ENCODE results near the gene SBF2.

The SBF2 gene

DNA sequence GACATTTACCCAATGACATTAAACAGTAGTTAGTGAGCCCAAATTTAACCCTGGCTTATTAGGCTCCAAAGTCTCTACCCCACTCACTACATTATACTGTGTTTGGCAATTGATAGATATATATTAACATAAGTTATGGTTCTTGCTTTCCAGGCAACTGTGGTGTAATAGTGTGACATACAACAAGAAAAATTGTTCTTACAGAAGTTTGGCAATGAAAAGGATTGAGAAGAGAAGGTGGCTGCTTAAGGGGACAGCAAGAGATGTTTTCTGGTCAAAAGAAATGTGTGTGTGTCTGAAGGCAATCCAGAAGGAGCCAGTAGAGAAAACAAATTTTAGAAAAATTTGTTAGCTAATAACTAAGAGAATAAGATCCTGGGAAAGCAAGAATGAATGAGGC lies 497.8 kb downstream of the SBF2 start:
- no peak for DNase-seq

DNA sequence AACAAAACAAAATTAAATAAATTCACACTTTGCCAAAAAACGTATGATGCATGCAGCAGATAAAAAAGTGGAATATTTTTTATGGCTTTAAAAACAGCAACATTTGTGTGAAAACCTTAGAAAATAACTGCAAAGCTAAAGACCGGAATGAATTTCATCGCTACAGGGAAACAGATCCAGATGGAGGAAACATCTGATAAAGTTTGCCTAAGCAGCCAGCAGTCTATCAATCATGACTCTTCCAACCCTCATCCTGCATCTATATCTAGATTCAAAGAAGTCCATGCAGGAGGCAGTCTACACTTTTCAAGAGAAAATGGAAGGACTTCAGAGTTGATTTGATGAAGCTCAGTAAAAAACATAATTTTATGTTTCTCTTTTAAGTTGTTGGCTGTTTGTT lies 503.3 kb downstream of the SBF2 start:
- no peak for DNase-seq

DNA sequence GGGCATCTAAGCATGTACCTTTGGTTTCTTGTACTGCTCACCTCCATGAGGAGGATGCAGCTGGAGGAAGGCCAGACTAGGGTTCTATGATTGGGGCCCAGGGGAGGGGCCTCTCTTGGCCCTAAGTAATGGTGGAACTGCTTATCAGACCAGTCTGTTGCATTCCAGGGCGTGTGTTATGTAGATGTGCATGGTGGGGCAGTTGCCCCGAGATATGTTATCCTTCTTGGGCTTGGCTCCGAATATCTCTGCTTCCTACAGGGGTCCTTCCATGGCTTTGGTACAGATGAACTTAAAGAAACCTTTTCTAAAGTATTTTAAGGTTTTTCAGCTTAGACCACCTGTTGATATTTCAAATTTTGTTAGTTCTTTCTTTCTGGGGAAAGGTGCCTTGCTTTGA lies 504.1 kb downstream of the SBF2 start:
- no peak for DNase-seq

DNA sequence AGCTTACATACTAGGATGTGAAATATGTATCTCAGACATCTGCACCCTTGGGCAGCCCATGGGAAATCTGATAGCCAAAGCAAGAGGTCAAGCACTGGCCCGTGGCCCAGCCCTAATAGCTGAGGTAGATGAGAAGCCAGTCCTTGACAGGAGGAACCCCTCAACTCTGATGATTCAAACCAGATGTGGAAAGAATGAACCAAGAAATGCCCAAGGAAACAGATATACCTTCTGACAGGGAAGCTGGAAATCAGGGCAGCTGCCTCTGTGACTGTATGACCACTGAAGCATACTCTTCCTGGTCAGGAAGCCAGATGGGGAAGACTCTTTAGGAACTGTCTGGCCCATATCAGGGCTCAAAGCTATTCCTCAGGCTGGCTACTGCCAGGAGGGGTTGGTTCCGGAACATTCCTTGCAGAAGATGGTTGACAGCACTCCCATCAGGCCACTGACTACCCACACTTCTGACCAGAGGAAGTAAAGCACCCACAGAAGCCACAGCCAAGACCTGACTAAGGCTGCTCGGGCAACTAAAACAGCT lies 506.0 kb downstream of the SBF2 start:
- no peak for DNase-seq

DNA sequence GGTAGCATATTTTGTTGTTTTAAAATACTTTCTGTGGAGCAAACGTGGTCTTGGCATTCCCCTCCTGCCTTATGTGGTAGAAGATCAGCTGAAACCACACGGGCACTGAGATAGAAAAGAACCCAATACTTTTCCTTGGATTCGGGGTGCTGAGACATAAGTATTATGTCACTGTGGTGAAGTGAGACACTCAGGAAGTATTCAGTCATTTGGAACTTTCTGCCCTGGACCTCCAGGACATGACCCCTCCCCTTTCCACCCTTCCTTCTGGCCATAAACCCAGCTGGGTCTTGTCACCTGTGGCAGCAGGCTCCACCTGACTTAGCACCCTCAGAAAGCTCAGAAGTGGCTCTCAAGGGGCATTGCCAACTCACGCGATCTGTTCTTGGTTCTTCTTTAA lies 506.8 kb downstream of the SBF2 start:
- no peak for DNase-seq

DNA sequence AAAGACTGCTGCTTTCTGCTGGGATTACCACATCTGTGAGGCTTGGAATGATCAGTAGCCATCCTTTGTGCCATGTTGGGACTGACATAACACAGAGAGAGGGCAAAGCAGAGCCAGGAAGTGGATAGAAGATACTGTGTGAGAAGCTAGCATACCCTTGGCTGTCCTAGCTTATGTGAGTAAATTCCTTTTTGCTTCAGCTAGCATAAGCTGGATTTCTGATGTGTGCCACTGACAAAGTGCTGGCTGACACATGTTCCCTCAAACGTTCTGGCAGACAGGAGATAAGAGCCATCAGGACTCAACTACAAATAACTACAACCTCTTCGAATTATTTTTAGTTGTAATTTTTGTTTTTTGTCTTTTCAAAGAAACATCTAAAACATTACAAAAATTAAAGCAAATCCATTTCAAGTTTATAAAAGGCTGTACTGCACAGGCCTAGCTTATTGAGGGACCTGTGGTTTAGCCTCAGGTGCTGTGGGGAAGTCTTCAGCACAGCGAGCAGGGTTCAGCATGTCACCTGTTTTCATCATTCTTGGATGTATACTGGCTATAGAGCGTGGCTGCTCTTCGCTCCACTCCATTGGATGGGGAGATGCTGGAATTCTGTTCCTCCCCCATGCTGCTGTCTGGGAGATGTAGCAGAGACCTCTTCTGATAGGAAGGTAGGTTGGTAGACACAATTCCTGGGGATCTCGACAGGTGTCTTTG lies 509.3 kb downstream of the SBF2 start:
- no peak for DNase-seq

DNA sequence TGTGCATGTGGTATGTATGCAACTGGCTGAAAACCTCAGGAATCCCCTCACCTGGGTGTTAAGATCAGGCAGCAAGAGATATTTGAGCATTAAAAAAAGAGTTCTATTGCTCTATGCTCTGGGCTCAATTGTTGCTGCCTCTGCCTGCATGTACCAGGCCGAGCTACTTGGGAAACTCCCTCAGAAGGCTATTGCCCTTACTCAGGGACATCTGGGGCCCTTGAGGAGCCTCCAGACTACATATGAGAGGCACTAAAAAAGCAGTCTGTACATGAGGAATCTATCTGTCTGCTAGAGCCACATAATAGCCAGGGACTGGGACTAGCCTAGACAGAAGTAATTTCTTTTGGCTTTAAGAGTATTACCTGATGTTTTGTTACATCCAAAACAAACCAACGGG lies 510.0 kb downstream of the SBF2 start:
- DNase-seq, result no peak

DNA sequence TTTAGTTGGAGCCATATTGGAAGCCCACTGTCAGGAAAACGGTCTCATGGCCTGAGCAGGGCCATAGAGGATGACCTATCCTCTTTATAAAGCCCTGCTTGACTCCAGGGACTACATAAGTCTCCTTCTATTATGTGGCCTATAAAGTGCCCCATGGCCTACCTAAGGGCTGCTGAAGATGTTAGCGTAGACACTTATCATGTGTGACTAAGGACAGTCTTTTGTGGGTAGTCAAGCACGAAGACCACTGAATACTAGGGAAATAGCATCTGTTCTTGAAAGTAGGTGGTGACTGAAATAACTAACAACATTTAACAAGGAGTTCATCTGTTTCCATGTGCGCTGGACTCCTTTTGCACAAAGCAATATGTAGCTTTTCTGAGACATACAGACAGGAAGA lies 513.1 kb downstream of the SBF2 start:
- no peak for DNase-seq

DNA sequence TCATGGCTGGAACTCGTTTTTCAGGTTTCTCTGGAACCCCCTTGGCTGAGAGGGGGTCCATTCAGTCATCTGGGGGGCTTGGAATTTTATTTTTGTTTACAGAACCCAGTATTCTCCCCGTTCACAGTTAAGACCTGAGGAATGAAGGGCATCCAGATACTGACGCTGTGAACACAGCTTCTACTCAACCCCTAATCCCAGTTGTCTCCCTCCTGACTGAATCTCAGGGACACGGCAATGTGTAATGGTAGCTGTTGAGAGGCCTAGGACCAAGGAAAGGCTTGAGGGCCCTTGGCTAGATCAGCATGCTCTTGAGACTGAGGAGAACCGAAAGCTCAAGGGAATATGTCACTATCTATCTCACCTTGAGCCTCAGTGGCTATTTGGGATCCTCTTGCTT lies 516.5 kb downstream of the SBF2 start:
- no peak for DNase-seq

DNA sequence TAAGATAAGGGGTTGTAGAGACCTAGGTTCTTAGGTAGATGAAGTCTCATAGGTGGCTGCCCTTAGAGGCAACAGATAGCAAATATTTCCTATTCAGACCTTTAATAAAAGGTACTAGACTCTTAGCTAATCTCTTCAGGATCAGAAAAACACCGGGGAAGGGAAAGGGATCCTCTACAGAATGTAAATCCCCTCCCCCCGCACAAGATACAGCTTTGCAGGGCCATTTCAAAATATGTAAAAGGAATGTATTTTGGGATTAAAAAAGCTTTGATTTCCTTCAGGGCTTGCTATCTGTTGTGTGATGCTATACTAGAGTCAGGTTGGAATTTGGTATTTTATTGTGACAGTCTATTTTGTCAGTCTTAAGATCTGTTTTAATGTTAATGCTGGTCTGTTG lies 517.0 kb downstream of the SBF2 start:
- DNase-seq, result no peak

DNA sequence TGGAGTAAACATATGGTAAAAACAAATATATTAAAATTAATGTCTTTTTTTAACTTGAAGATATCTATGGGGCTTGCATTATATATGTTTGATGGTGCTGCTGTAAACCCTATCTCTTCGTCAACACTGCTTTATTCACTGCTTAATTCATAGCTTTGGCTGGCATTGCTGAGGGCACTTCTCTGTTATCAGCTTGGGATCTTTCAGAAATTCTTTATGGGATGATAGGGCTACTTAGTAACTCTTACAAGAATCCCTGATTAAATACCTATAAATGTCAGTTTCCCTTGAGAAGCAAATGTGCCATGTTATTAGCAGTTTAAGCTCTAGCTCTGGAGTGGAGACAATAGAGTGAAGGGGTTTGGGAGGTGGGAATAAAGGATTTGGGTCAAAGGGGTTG lies 517.8 kb downstream of the SBF2 start:
- no peak for DNase-seq

DNA sequence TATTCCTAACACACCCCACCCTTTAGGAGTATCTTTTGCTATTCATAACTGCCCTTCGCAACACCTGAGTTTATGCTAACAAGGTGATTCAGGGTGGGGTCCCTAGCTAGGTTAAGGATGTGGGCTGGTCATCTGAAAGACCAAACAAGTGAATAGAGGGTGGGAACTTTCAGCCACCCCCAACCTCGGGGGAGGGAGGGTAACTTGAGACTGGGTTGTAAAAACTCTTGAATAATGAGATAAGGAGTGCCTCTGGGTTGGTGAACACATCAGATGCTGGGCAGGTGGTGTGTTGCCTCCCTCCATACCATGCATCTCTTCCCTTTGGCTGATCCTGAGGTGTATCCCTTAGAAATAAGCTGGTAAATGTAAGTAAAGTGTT lies 518.6 kb downstream of the SBF2 start:
- DNase-seq, result no peak

DNA sequence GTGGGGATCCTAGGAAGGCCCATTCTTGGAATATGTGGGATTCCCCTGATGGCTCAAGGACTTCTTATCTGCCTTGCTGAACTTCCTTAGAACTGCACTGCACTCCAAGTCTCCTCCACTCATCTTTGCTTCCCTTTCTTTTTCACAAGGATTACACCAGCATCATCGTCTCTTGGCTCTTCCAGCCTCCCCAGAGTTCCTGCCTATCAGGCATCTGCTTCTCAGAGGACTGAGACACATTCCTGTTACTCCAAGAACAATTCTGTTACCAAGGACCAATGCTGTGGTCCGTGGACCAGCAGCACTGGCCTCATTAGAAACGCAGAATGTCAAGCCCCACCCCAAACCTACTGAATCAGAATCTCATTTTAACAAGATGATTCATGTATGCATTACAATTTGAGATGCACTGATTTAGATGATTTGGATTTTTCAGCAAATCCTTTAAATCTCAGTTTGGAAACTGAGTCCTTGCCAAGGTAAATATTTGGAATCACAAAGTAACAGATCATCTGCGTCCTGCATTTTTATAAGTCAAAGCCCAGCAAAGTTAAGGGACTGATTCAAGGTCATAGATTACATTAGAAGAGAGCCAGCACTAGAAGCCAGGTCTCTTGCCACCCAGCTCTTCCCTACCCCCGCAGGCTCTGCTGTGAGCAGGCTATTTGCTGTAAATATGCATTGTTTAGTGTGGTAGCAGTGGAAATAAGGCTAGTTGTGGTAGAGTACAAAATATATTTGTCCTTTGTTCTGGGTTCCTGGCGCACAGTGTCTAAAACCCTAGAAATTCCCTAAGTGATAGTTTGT lies 519.2 kb downstream of the SBF2 start:
- no peak for DNase-seq

DNA sequence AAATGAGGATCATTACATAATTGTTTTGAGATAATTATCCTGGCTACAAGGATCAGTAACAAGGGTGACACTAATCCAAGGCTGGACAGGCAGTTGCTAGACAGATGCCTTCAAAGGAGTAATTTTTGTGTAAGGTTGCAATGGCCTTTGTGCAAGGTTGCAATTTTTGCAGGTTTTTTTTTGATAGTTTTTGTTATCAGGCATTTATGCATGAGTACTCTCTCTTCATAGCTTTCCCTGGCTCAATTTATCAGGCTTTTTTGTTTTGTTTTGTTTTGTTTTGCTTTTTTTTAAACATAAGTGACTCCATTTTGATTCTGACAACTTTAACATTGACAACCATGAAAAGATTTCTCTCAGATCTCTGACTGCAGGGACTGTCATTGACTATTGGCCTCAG lies 519.9 kb downstream of the SBF2 start:
- no peak for DNase-seq

DNA sequence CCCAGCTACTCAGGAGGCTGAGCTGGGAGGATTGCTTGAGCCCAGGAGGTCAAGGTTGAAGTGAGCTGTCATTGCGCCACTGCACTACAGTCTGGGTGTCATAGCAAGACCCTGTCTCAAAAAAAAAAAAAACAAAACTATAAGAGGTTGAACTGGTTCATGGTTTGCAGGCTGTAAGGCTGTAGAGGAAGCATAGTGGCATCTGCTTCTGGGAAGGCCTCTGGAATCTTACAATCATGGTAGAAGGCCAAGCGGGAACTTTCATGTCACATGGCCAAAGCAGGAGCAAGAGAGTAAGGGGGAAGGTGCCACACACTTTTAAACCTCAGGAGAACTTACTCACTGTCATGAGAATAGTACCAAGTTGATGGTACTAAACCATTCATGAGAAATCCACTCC lies 520.5 kb downstream of the SBF2 start:
- no peak for DNase-seq

DNA sequence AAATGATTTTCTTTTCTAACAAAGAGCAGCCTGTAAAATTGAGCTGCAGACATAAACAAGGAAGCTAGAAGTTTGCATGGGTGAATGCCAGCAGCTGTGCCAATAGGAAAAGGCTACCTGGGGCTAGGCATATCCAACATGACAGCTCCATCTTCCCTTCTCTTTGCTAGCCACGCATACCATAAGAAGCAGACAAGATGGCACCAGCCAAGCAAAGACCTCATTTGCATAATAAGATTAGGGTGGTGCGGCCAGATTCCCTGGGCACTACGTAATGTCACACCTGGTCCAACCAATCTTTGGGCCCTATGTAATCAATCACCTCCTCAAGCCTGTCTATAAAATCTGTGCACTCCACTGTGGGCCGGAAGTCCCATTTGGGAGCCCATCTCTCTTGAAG lies 521.8 kb downstream of the SBF2 start:
- DNase-seq, result no peak

DNA sequence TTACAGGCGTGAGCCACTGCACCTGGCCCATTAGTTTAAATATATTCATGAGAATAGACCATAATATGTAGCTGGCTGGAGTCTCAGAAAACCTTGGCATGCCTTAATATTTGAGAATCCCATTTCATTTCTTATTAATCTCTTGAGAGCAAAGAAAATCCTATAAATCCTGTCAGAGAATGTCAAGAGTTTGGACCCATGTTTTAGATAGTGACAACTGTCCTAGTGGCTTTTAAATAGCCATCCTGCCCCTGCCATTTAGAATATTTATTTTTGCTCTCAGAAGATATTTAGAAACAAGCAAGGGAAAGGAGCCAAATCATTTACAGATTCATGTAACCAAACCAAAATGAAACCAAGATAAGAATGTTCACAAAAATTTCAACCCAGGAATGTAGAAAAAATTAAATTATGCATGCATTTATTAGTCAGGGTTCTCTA lies 522.9 kb downstream of the SBF2 start:
- DNase-seq, result no peak

DNA sequence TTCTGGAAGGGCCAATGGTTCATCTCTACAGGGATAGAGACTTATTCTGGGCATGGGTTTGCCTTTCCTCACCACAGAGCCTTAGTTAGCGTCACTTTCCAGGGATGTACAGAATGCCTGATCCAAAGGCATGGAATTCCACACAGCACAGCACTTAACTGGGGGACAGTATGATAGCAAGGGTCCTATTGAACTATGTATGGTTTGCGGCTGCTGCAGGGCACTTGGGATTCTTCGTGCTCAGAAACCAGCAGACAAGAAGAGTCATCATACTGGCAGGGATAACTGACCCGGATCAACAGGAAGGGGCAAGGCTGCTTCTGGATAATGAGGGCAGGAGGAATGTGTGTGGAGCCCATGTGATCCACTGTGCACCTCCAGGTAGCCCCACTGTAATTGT lies 524.4 kb downstream of the SBF2 start:
- DNase-seq, result no peak

DNA sequence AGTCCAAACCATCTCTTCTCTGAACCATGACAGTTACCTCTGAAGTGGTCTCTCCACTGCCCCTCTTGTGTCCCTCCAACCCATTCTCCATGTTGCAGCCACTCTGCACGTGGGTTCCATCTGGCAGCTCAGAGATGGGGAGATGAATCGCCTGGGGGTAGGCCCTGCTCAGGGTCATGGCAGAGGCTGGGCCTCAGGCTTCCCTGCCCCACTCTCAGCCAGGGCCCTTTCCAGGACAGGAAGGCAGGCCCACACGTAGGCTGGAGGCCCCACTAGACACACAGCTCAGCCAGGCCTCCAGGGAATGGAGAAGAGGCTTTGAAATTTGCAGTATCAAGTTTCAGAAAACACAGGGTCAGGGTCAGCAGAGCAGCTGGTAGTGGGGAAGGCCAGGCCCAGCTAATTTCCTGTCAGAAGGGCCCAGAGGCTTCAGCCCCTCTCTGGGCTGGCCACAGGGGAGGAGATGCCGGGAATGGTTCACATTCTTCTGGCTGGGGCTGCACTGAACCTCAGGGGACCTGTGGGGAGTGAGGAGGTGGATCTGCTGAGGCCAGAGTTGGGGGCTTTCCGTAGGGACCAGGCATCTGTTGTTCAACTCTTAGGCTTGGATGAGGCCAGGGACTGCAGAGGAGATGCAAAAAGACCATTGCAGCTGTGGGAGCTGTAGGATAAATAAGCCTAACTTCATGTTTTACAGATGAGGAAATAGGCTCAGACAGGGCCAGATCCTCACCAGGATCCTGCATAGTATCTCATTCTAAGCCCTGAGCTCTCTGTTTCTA lies 528.5 kb downstream of the SBF2 start:
- no peak for DNase-seq

DNA sequence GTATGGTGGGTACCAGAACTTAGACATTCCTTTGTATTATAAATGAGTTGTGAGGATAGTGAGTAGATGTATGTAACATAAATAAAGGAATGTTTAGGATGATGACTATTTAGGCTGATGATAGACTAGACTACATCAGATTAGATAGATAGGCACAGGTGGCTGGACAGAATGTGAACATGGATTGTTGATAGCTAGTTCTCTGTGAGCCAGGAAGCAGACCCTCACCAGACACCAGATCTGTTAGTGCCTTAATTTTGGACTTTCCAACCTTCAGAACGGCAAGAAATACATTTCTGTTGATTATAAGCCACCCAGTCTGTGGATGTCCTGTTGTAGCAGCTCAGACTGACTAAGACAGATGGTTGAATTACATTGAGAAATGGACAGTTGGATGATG lies 530.7 kb downstream of the SBF2 start:
- DNase-seq, result no peak

DNA sequence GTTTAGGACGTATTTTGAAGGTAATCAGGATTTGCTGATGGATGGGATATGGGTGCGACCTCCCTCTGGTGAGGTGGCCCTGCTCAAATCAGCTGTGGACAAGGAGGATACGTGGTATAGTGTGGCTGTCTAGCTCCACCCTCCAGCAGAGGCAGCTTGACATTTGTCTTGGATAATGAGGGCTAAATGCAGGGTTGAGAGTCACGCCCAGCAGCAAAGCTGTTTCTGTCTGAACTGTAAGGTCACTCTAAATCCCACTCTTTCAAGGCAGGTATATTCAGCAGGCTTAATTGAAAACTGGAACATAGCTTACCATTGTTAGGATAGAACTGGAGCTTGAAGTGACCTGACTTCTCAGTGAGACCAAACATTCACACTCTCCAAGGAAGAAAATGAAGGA lies 531.5 kb downstream of the SBF2 start:
- DNase-seq, result no peak

DNA sequence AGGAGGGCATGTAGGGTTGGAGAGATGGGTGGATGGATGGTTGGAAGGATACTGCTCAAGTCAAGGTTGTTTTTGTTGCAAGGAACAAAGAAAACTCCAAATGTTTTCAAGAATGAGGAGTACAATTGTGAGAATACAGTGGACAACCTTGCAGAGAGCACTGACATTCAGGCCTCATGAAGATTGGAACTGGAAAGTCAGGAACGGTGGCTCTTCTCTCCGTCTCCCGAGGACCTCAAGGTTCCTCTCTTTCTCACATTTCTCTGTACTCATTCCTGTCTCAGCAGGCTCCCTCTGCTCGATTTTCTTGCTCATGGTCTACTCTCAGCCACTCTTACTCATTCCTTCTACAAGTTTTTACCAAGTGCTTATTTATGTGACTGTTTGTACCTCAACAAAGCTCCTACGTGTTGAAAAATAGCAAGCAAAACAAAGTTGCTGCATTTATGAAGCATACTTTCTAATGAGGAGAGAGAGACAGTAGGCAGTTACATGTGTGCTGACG lies 532.5 kb downstream of the SBF2 start:
- DNase-seq, result no peak

DNA sequence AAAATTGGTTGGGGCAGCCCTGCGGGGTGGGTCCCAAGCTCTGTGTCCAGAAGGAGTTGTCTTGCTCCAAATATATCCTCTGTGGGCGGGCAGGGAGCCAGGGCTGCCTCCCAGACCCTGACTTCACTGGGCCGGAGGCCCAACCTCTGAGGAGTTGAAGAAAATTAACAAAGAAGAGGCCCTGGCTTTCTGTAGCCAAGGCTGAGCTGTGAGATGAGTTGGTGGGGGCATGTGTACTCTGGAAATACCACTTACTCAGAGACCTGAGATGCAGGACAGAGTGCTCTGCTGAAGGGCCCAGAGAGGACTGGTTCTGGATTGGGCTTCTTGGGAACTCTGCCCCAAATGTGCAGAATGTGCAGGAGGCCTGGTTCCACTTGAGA lies 533.8 kb downstream of the SBF2 start:
- DNase-seq, result no peak

Data from bone marrow (tissue), 2 donors.